Fibroblast of lung (primary cell): ENCODE data around the gene HAAO. TPM values are rescaled to one million over a fixed set of nuclear protein-coding genes. Genes with fewer than 3 reads are reported as not detected.

Experiments used
- DNase-seq, 2 donors: peaks; one replicate each; pipeline versions ENCODE4 v3.0.0 to v3.0.0-alpha.2; 2010; ENCODE audit warnings: low read depth in 2 of 2
- H2AFZ ChIP-seq: 2 replicates; pipeline ENCODE4 v1.5.1; 2012; ENCODE audit warnings: low read length, control low read depth, inconsistent platforms
- H3K27ac ChIP-seq: 2 replicates; pipeline ENCODE4 v1.5.1; 2011; ENCODE audit warnings: low read length, control low read depth; ENCODE audit not compliant: insufficient read depth
- H3K27me3 ChIP-seq: 2 replicates; pipeline ENCODE4 v1.5.1; 2011; ENCODE audit warnings: mild to moderate bottlenecking, low read length; ENCODE audit not compliant: control insufficient read depth, insufficient read depth
- H3K36me3 ChIP-seq: 2 replicates; pipeline ENCODE4 v1.5.1; 2011; ENCODE audit warnings: low read length; ENCODE audit not compliant: control insufficient read depth, insufficient read depth
- H3K4me1 ChIP-seq: 2 replicates; pipeline ENCODE4 v1.5.1; 2011; ENCODE audit warnings: low read length; ENCODE audit not compliant: control insufficient read depth, insufficient read depth; ENCODE audit errors: extremely low read depth
- H3K4me2 ChIP-seq: 2 replicates; pipeline ENCODE4 v1.5.1; 2011; ENCODE audit warnings: low read length, control low read depth; ENCODE audit not compliant: insufficient read depth; ENCODE audit errors: extremely low read depth
- H3K4me3 ChIP-seq, 4 experiments: fragments of 200-600 bp in 1 of 4; sonication (generic) in 1 of 4; replicated peaks in 1 of 4; 2 replicates each; pipeline ENCODE4 v1.5.1; 2011 to 2016; ENCODE audit warnings: low read length in 4 of 4, low read depth in 3 of 4, mild to moderate bottlenecking in 3 of 4, control low read depth in 2 of 4, inconsistent platforms in 1 of 4, mixed read lengths in 1 of 4; ENCODE audit not compliant: insufficient read depth in 1 of 4; ENCODE audit errors: control extremely low read depth in 1 of 4
- H3K79me2 ChIP-seq: 2 replicates; pipeline ENCODE4 v1.5.1; 2012; ENCODE audit warnings: mild to moderate bottlenecking, low read length, inconsistent platforms; ENCODE audit not compliant: control insufficient read depth, insufficient read depth
- H3K9ac ChIP-seq: 2 replicates; pipeline ENCODE4 v1.5.1; 2011; ENCODE audit warnings: mild to moderate bottlenecking, low read length, control low read depth; ENCODE audit not compliant: insufficient read depth
- H3K9me3 ChIP-seq: 2 replicates; pipeline ENCODE4 v1.5.1; 2012; ENCODE audit warnings: low read depth, low read length; ENCODE audit not compliant: control insufficient read depth, insufficient read depth
- H4K20me1 ChIP-seq: 2 replicates; pipeline ENCODE4 v1.5.1; 2011; ENCODE audit warnings: low read length; ENCODE audit not compliant: control insufficient read depth, insufficient read depth; ENCODE audit errors: extremely low read depth
- EZH2 ChIP-seq: IDR thresholded peaks from 2 replicates; pipeline ENCODE4 v1.5.1; 2012; ENCODE audit warnings: low read length, control low read depth, mild to moderate bottlenecking; ENCODE audit errors: missing control alignments
- polyA plus RNA-seq, 2 donors: library from polyadenylated mRNA; depleted of rRNA in 1 of 2; stranded (reverse) in 1 of 2; unstranded in 1 of 2; fragments of >200 nt; gene quantifications; 2 replicates each; pipeline ENCODE4 v1.2.1, GENCODE V29; 2011 to 2012; ENCODE audit warnings: missing spikeins in 1 of 2
- total RNA-seq: library from RNA; depleted of rRNA; stranded (reverse); fragments of >200 nt; gene quantifications from 2 replicates; pipeline ENCODE4 v1.2.1, GENCODE V29; 2014
- TF ChIP-seq, protein P1 (sequence below), 2 donors: IDR thresholded peaks in 1 of 2; conservative IDR thresholded peaks in 1 of 2; 1 replicate in 1 of 2; 2 replicates in 1 of 2; pipeline ENCODE4 v1.5.1; 2011 to 2012; ENCODE audit warnings: low read length in 2 of 2, control low read depth in 1 of 2, inconsistent platforms in 1 of 2, low read depth in 1 of 2, mild to moderate bottlenecking in 1 of 2

Gene HAAO
- total and polyA plus RNA-seq, 2 donors (not counting 1 experiment from before 2014, with no cell fraction given), result 0.58 to 4.1 TPM

GRCh38 chr2:42830922-42831574 lies 38.7 kb upstream of the HAAO start:
- no peaks in the 10 kb centered on the region for H3K79me2 ChIP-seq
- DNase-seq, result no peak
- H4K20me1 ChIP-seq, result no peaks in the 10 kb centered on the region
- no peak overlapping the region for H2AFZ ChIP-seq
- no peak overlapping the region for H3K4me3 ChIP-seq
- H3K4me1 ChIP-seq, result peaks cover 10% of the 10 kb centered on the region
- no peaks in the 10 kb centered on the region for H3K27me3 ChIP-seq
- no peak overlapping the region for H3K4me2 ChIP-seq
- H3K9me3 ChIP-seq, result no peaks in the 10 kb centered on the region
- no peak overlapping the region for H3K9ac ChIP-seq
- H3K36me3 ChIP-seq, result no peaks in the 10 kb centered on the region
- TF ChIP-seq EZH2, result no peak
- TF ChIP-seq, protein P1, sequence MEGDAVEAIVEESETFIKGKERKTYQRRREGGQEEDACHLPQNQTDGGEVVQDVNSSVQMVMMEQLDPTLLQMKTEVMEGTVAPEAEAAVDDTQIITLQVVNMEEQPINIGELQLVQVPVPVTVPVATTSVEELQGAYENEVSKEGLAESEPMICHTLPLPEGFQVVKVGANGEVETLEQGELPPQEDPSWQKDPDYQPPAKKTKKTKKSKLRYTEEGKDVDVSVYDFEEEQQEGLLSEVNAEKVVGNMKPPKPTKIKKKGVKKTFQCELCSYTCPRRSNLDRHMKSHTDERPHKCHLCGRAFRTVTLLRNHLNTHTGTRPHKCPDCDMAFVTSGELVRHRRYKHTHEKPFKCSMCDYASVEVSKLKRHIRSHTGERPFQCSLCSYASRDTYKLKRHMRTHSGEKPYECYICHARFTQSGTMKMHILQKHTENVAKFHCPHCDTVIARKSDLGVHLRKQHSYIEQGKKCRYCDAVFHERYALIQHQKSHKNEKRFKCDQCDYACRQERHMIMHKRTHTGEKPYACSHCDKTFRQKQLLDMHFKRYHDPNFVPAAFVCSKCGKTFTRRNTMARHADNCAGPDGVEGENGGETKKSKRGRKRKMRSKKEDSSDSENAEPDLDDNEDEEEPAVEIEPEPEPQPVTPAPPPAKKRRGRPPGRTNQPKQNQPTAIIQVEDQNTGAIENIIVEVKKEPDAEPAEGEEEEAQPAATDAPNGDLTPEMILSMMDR (conservative IDR thresholded peaks at IDR 0.05 in 1 of 2, IDR thresholded peaks at IDR 0.05 in 1 of 2; ENCODE audit: low read depth in 1 of 2, low read length in 2 of 2), result no peak
- no peak overlapping the region for H3K27ac ChIP-seq

DNA sequence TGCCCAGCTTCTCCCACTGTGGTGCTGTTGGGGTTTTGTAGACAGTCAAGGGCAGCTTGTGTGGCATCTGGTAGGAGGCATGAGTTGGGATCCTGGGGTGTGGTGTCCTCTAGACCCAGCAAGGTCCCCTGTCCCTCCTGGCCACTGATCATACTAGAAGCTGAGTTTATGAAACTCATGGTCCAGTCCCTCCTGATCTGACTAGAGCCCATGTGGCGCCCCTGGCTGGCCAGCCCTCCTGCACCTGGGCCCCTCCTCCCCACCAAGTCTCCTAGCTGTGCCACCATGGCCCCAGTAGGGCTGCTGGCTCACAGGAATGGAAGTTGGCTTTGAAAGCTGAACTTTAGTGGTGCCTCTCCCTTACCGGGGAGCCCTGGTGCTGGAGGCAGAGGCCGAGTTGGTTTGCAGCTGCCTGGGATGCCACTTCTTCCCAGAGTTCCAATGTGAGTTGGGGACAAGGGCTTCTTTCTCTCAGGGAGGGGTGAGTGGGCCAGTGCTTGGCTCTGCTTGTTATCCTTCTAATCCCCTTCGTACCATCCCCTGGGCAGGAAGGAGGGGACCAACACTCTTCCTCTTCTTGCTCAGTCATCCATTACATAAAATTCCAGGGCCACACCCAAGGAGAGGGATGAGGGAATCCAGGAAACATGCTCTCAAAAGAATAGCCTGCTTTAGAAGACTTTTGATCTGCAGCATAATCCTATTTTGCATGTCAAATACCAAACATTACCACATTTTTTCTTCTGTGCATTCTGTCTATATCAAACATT lies 37.5 kb upstream of the HAAO start:
- H3K79me2 ChIP-seq, result no peaks in the 10 kb centered on the region
- H3K36me3 ChIP-seq, result no peaks in the 10 kb centered on the region
- H3K27ac ChIP-seq, result no peak overlapping the region
- H3K4me3 ChIP-seq, result no peak overlapping the region
- no peaks in the 10 kb centered on the region for H3K9me3 ChIP-seq
- TF ChIP-seq, protein P1 (conservative IDR thresholded peaks at IDR 0.05 in 1 of 2, IDR thresholded peaks at IDR 0.05 in 1 of 2; ENCODE audit: low read depth in 1 of 2, low read length in 2 of 2), result no peak
- no peaks in the 10 kb centered on the region for H4K20me1 ChIP-seq
- H3K9ac ChIP-seq, result no peak overlapping the region
- peak in 1 of 2 donors; percentile 15 for DNase-seq
- H3K4me2 ChIP-seq, result no peak overlapping the region
- peaks cover 10% of the 10 kb centered on the region for H3K4me1 ChIP-seq
- no peaks in the 10 kb centered on the region for H3K27me3 ChIP-seq
- no peak overlapping the region for H2AFZ ChIP-seq

- Histone ChIP-seq H3K4me1 (peaks cover 10% of the 10 kb centered on the region), H3K4me2 (peak overlapping the region; percentile 35), H3K4me3 (peak overlapping the region in 1 of 4 experiments; percentile 5), H2AFZ (no peak overlapping the region), H4K20me1 (no peaks in the 10 kb centered on the region), H3K27me3 (no peaks in the 10 kb centered on the region), H3K27ac (no peak overlapping the region), H3K9me3 (no peaks in the 10 kb centered on the region), H3K36me3 (no peaks in the 10 kb centered on the region), H3K9ac (no peak overlapping the region), H3K79me2 (no peaks in the 10 kb centered on the region)
- TF ChIP-seq, protein P1 (conservative IDR thresholded peaks at IDR 0.05 in 1 of 2, IDR thresholded peaks at IDR 0.05 in 1 of 2; ENCODE audit: low read depth in 1 of 2, low read length in 2 of 2), result peak; percentile 77 to 95
- no peak for TF ChIP-seq EZH2
- peak; percentile 49 to 84 for DNase-seq
These were observed 36.4 kb upstream of the HAAO start for GRCh38 chr2:42828487-42829425.
